ENCODE data around the gene PDPK1.

PDPK1 gene

DNA sequence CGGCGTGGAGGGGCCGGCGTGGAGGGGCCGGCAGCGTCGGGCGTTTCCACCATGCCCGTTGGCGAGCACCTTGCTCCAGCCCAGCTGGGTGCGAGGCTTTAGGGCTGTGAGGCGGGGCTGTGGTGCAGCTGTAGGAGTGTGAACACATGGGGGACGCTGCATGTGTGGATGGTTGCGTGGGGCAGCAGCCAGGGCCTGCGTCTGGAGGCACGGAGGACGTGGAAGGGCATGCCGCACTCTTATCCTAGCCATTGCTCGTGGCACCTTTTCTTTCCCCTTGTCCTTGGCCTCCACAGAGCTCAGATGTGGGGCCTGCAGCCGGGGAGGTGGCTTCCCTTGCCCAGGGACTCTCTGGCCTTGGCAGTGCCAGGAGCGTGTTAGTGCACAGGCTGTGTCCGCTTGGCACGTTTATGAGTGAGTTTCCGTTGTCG lies 47.8 kb downstream of the PDPK1 start:
- TF ChIP-seq, protein P1, sequence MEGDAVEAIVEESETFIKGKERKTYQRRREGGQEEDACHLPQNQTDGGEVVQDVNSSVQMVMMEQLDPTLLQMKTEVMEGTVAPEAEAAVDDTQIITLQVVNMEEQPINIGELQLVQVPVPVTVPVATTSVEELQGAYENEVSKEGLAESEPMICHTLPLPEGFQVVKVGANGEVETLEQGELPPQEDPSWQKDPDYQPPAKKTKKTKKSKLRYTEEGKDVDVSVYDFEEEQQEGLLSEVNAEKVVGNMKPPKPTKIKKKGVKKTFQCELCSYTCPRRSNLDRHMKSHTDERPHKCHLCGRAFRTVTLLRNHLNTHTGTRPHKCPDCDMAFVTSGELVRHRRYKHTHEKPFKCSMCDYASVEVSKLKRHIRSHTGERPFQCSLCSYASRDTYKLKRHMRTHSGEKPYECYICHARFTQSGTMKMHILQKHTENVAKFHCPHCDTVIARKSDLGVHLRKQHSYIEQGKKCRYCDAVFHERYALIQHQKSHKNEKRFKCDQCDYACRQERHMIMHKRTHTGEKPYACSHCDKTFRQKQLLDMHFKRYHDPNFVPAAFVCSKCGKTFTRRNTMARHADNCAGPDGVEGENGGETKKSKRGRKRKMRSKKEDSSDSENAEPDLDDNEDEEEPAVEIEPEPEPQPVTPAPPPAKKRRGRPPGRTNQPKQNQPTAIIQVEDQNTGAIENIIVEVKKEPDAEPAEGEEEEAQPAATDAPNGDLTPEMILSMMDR (IDR thresholded peaks at IDR 0.05; ENCODE audit: borderline replicate concordance, insufficient read depth, low read depth, low read length) = no peak
- H3K4me3 ChIP-seq (ENCODE audit: low read depth, low read length) = no peak overlapping the region

DNA sequence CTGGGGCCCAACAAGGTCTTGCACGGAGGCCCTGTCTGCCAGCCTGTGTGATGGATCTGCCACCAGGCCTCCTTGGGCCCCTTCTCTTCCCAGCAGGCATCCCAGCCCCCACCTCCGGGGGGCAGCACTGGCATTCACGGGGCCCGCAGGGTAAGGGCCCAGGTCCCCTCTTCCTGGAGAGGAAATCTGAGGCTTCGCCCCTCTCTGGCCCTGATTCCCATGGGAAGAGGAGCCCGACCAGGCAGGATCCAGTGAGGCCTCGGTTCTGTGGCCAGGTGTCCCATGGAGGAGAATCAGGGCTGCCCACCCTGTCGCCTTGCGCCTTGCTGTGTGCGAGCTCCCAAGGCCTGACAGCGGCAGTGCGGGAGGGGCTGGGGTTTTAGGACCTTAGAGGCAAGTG lies 48.4 kb downstream of the PDPK1 start:
- H3K4me3 ChIP-seq (ENCODE audit: low read depth, low read length) = no peak overlapping the region
- TF ChIP-seq, protein P1 (IDR thresholded peaks at IDR 0.05; ENCODE audit: borderline replicate concordance, insufficient read depth, low read depth, low read length) = peak; percentile 28; the same call in 1 of the 2 replicates

DNA sequence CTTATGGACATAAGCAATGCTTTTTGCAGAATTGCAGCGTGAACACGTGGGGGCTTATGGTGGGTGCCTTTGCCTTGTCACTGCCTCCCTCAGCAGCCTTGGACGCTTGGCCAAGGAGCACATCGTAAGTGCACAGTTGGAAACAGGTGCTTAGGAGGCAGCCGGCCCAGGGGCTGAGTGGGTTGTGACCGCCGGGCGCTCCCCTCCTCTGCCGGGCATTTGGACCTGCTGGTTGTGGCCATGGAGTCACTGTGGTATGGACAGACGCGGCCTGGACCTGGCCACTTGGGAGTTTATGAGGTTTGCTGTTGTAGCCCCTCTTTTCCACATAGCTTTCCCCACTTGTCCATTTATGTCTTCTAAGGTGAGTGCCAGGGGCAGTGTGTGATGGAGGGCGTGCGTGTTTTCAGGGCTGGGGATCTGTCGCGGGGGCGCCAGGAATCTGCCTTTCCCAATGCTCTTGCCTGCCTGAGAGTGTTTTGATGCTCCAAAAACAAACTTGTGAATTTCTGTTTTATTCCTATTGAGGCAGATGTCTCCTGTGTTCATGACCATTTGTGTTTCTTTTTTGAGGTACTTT lies 49.2 kb downstream of the PDPK1 start:
- no peak overlapping the region for H3K4me3 ChIP-seq (ENCODE audit: low read depth, low read length)
- TF ChIP-seq, protein P1 (IDR thresholded peaks at IDR 0.05; ENCODE audit: borderline replicate concordance, insufficient read depth, low read depth, low read length) = no peak

DNA sequence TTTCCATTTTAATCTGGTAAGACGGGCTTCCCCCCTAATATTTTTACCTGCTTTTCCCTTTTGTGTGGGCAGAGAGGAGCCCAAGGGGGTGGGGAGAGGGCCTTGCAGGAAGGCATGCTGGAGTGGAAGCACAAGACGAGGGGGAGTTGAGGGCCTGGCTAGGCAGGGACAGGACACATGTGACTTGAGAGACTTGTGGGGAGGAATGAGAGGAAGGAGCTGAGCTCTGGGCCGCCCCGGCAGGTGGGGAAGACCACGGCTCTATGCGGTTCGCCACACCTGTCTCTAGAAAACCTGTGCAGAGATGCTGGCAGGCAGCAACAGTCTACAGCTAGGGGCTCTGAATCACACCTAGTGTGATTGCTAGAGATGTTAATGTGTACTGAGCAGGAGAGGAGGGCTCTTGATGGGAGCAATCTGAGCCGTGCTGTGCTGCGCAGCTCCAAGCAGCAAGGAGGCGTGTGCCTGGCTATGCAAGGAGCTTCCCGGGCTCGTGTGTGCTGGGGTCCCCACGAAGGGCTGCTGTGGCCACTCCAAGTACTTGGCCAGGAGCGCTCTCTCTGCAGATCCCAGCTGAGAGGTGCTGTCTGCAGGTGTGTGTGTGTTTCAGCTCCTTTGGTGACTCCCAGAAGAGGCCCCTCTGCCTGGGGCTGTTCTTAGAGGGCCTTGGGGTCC lies 50.2 kb downstream of the PDPK1 start:
- H3K4me3 ChIP-seq (ENCODE audit: low read depth, low read length) = no peak overlapping the region
- TF ChIP-seq, protein P1 (IDR thresholded peaks at IDR 0.05; ENCODE audit: borderline replicate concordance, insufficient read depth, low read depth, low read length) = no peak

DNA sequence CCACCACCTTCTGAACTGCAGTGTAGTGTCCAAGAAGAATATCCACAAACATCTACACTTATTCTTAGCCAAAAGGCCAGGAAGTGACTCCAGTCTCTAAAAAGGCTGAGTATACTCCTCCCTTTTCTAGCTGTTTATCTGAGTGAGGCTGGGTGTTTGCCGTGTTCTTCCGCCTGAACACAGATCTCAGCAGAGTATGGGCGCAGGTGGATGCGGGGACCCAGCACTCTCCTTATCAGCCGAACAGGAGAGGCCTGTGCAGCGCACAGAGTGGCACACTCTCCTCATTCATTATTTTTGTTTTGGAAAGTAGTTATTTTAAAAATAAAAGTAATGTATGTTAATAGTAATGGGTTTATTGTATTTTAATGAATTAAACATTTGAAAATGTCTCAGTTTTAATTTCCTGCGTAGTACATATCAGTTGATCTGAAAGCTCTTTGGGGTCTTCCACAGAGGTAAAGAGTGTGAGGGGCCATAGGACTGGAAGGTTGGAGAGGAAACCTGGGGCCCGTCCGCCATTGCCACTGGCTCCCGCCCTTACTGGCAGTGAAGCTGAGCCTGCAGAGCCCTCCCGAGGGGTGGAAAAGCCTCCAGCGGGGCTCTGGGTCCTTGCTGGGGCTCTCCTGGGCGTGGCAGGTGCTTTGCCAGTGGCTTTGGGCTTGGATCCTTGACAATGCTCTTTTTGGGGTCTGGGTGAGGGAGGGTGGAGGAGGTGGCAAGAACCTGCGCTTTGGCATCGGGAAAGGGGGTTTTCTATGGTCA lies 53.8 kb downstream of the PDPK1 start:
- TF ChIP-seq, protein P1 (IDR thresholded peaks at IDR 0.05; ENCODE audit: borderline replicate concordance, insufficient read depth, low read depth, low read length) = no peak
- H3K4me3 ChIP-seq (ENCODE audit: low read depth, low read length) = no peak overlapping the region

DNA sequence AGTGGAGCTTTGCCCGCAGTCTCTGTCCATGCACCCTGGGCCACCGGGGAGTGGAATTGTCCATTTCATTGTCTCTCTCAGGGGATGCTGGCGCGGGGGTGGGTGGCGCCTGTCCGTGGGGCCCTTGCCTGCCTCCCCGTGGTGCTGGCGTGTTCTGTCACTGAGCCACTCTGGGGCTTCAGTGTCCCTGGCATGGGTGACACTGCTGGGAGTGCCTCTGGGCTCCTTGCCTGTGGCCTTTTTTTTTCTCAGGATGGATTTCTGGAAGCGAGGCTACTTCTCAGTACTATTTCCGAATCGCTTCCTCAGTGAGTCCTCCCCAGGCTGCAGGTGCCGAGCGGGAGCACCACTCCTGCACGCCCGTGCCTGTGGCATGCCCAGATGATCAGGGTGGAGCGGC lies 55.0 kb downstream of the PDPK1 start:
- H3K4me3 ChIP-seq (ENCODE audit: low read depth, low read length) = no peak overlapping the region
- TF ChIP-seq, protein P1 (IDR thresholded peaks at IDR 0.05; ENCODE audit: borderline replicate concordance, insufficient read depth, low read depth, low read length) = no peak
